Coronary artery (tissue), 2 donors: ENCODE data around the gene EXOC8.

Source experiments
- DNase-seq: peaks from one replicate; pipeline ENCODE4 v3.0.0-alpha.2; 2017; ENCODE audit warnings: low spot score
- H3K27ac ChIP-seq, 2 donors: fragments of 200-600 bp; sonication (generic); one replicate each; pipeline ENCODE4 v1.5.1; 2016 to 2019
- H3K4me3 ChIP-seq: fragments of 200-600 bp; sonication (generic); 2 replicates; pipeline ENCODE4 v1.5.1; 2016; ENCODE audit warnings: mild to moderate bottlenecking, moderate library complexity
- CTCF ChIP-seq: fragments of 200-600 bp; sonication (generic); IDR thresholded peaks from one replicate; pipeline ENCODE4 v1.5.1; 2019; ENCODE audit warnings: antibody characterized with exemption

Gene EXOC8

GRCh38 chr1:231301990-231302389 is 35.7 kb downstream of the EXOC8 start:
- Histone ChIP-seq H3K27ac (no peak overlapping the region), H3K4me3 (no peak overlapping the region)
- no peak for DNase-seq
- TF ChIP-seq CTCF = no peak

DNA sequence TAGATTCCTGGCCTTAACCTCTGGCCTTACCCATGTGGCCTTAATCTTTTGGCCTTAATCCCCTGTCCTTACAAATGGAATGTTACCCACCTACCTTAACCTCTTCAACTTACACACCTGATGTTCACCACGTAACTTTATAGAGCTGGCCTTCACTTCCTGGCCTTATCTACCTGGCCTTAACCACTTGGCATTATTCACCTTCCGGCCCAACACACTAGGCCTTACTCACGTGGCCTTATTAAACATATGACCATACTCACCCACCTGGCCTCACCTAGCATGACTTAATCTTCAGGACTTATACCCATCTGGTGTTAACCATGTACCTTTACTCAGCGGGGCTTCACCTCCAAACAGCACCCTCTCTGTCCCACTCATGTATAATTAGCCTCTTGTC is 41.7 kb downstream of the EXOC8 start:
- Histone ChIP-seq H3K4me3 (no peak overlapping the region), H3K27ac (no peak overlapping the region)
- no peak for DNase-seq
- TF ChIP-seq CTCF = no peak

GRCh38 chr1:231286603-231287002 is 51.0 kb downstream of the EXOC8 start:
- H3K27ac ChIP-seq = no peak overlapping the region
- TF ChIP-seq CTCF = no peak
- peak; percentile 7 for DNase-seq
- H3K4me3 ChIP-seq = no peak overlapping the region

GRCh38 chr1:231284441-231284840 is 53.2 kb downstream of the EXOC8 start:
- no peak overlapping the region for H3K4me3 ChIP-seq
- TF ChIP-seq CTCF = no peak
- no peak overlapping the region for H3K27ac ChIP-seq
- DNase-seq = no peak
